Keratinocyte (primary cell): ENCODE measurements around the gene C1QC. TPM values are rescaled to one million over a fixed set of nuclear protein-coding genes. Genes with fewer than 3 reads are reported as not detected.

Experiments used
- DNase-seq: peaks from one replicate; pipeline ENCODE4 v3.0.0-alpha.2; 2011; ENCODE audit warnings: low read depth, missing footprints, low spot score
- FAIRE-seq: peaks from 2 replicates; lab custom pipeline; 2011; peaks lifted over from hg19 to GRCh38; lab: Jason Lieb, UNC
- H2AFZ ChIP-seq: 2 replicates; pipeline ENCODE4 v1.6.0; 2012; ENCODE audit warnings: low read length, control low read depth, inconsistent platforms; ENCODE audit not compliant: control insufficient read depth
- H3K27ac ChIP-seq: 2 replicates; pipeline ENCODE4 v1.5.1; 2011; ENCODE audit warnings: low read length; ENCODE audit not compliant: control insufficient read depth, insufficient read depth
- H3K27me3 ChIP-seq: 3 replicates; pipeline ENCODE4 v1.6.0; 2011; ENCODE audit warnings: low read length; ENCODE audit not compliant: control insufficient read depth, insufficient read depth; ENCODE audit errors: extremely low read depth
- H3K36me3 ChIP-seq, 2 experiments: 2 replicates in 1 of 2; 3 replicates in 1 of 2; pipeline ENCODE4 v1.5.1; 2011; ENCODE audit warnings: low read length in 2 of 2, mild to moderate bottlenecking in 1 of 2; ENCODE audit not compliant: control insufficient read depth in 2 of 2, insufficient read depth in 2 of 2; ENCODE audit errors: extremely low read depth in 1 of 2
- H3K4me1 ChIP-seq: 3 replicates; pipeline ENCODE4 v1.5.1; 2011; ENCODE audit warnings: low read length; ENCODE audit not compliant: control insufficient read depth, insufficient read depth; ENCODE audit errors: extremely low read depth
- H3K4me2 ChIP-seq: 3 replicates; pipeline ENCODE4 v1.6.0; 2011; ENCODE audit warnings: low read depth, low read length; ENCODE audit not compliant: control insufficient read depth, insufficient read depth; ENCODE audit errors: extremely low read depth
- H3K4me3 ChIP-seq, 3 experiments: fragments of 200-600 bp in 1 of 3; sonication (generic) in 1 of 3; 2 replicates in 2 of 3; 3 replicates in 1 of 3; pipeline ENCODE4 v1.5.1; 2011 to 2016; ENCODE audit warnings: low read length in 3 of 3, mild to moderate bottlenecking in 3 of 3, control low read depth in 2 of 3, inconsistent platforms in 1 of 3, low read depth in 1 of 3, mixed read lengths in 1 of 3, mixed run types in 1 of 3, moderate library complexity in 1 of 3; ENCODE audit not compliant: control insufficient read depth in 2 of 3, insufficient read depth in 2 of 3; ENCODE audit errors: extremely low read depth in 1 of 3
- H3K79me2 ChIP-seq: 2 replicates; pipeline ENCODE4 v1.6.0; 2012; ENCODE audit warnings: low read length; ENCODE audit not compliant: control insufficient read depth, insufficient read depth
- H3K9ac ChIP-seq: 3 replicates; pipeline ENCODE4 v1.6.0; 2011; ENCODE audit warnings: low read length; ENCODE audit not compliant: control insufficient read depth, insufficient read depth; ENCODE audit errors: extremely low read depth
- H3K9me1 ChIP-seq: 3 replicates; pipeline ENCODE4 v1.6.0; 2011; ENCODE audit warnings: low read length; ENCODE audit not compliant: control insufficient read depth, insufficient read depth; ENCODE audit errors: extremely low read depth
- H3K9me3 ChIP-seq: 2 replicates; pipeline ENCODE4 v1.5.1; 2012; ENCODE audit warnings: low read depth, low read length; ENCODE audit not compliant: control insufficient read depth
- H4K20me1 ChIP-seq: 3 replicates; pipeline ENCODE4 v1.6.0; 2011; ENCODE audit warnings: low read length; ENCODE audit not compliant: control insufficient read depth, insufficient read depth; ENCODE audit errors: extremely low read depth
- CTCF ChIP-seq, 3 experiments: IDR thresholded peaks in 1 of 3; conservative IDR thresholded peaks in 1 of 3; optimal IDR thresholded peaks in 1 of 3; 2 replicates in 2 of 3; 3 replicates in 1 of 3; pipeline versions ENCODE3 to v1.5.1; 2011; ENCODE audit warnings: low read length in 3 of 3, mild to moderate bottlenecking in 3 of 3, moderate library complexity in 2 of 3, control low read depth in 1 of 3, inconsistent platforms in 1 of 3; ENCODE audit not compliant: insufficient read depth in 2 of 3; ENCODE audit errors: extremely low read depth in 1 of 3
- EZH2 ChIP-seq: IDR thresholded peaks from one replicate; pipeline ENCODE4 v1.6.1; 2012; ENCODE audit warnings: inconsistent platforms, mild to moderate bottlenecking, low read length, moderate library complexity
- dilution Hi-C: fragments of 300-500 bp; cut with MboI; formaldehyde crosslinking; loops from one replicate; pipeline ENCODE4 v1.7.0; 2020; ENCODE audit warnings: low sequenced_read_pairs; ENCODE audit not compliant: extremely low pct_ligation_motif_present
- polyA plus RNA-seq, 5 experiments: library from polyadenylated mRNA; depleted of rRNA in 3 of 5; stranded (reverse) in 3 of 5; stranded (forward) in 1 of 5; unstranded in 1 of 5; fragments of >200 nt; gene quantifications; 1 replicate in 1 of 5; 2 replicates in 3 of 5; 3 replicates in 1 of 5; pipeline versions ENCODE4 v1.2.1 to v1.2.3, GENCODE V29; 2011 to 2012; ENCODE audit warnings: missing spikeins in 2 of 5, low read depth in 1 of 5, low replicate concordance in 1 of 5

C1QC gene
- polyA plus RNA-seq, 1 donor (not counting 4 experiments of a cell fraction or from before 2014, with no cell fraction given) = not detected

GRCh38 chr1:22660716-22661241 is 17.3 kb downstream of the C1QC start:
- Histone ChIP-seq H3K9me3 (no peaks in the 10 kb centered on the region), H3K27me3 (peaks cover 4% of the 10 kb centered on the region), H4K20me1 (peaks cover 5% of the 10 kb centered on the region), H3K27ac (no peak overlapping the region), H3K4me3 (no peak overlapping the region), H3K79me2 (no peaks in the 10 kb centered on the region), H3K4me1 (no peaks in the 10 kb centered on the region), H3K36me3 (no peaks in the 10 kb centered on the region), H3K9ac (no peak overlapping the region), H2AFZ (no peak overlapping the region), H3K4me2 (no peak overlapping the region), H3K9me1 (peaks cover 2% of the 10 kb centered on the region)
- FAIRE-seq (no peak), DNase-seq (no peak)
- TF ChIP-seq CTCF (optimal IDR thresholded peaks at IDR 0.05 in 1 of 3, IDR thresholded peaks at IDR 0.05 in 1 of 3, conservative IDR thresholded peaks at IDR 0.05 in 1 of 3; ENCODE audit: extremely low read depth in 1 of 3, insufficient read depth in 2 of 3, low read length in 3 of 3) (no peak), EZH2 (no peak)
- dilution Hi-C loops = no loop called here

DNA sequence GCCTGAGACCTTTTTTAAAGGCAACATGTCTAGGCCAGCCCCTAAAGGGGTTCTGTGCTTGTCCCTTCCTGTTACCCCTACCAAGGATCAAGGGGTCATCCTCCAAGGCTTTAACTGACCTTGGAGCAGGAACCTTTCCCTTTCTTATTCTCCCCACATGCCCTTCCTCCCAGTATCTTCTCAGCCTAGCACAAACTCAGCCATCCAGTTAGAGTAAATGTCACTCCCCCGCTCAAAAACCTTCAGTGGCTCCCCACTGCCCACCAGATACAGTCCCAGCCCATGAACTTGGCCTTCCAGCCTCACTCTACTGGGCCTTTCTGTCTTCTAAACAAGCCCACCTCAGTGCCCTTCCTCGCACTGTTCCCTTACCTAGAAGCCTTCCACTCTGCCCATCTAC is 18.4 kb downstream of the C1QC start:
- peaks cover 2% of the 10 kb centered on the region for H3K27me3 ChIP-seq
- no peaks in the 10 kb centered on the region for H3K79me2 ChIP-seq
- dilution Hi-C loops = no loop called here
- no peaks in the 10 kb centered on the region for H3K4me1 ChIP-seq
- no peak overlapping the region for H3K4me2 ChIP-seq
- no peaks in the 10 kb centered on the region for H3K36me3 ChIP-seq
- FAIRE-seq (no peak), DNase-seq (no peak)
- H3K9ac ChIP-seq = no peak overlapping the region
- H3K27ac ChIP-seq = no peak overlapping the region
- peaks cover 2% of the 10 kb centered on the region for H3K9me1 ChIP-seq
- no peak overlapping the region for H3K4me3 ChIP-seq
- H3K9me3 ChIP-seq = no peaks in the 10 kb centered on the region
- no peak overlapping the region for H2AFZ ChIP-seq
- peaks cover 5% of the 10 kb centered on the region for H4K20me1 ChIP-seq
- TF ChIP-seq CTCF (optimal IDR thresholded peaks at IDR 0.05 in 1 of 3, IDR thresholded peaks at IDR 0.05 in 1 of 3, conservative IDR thresholded peaks at IDR 0.05 in 1 of 3; ENCODE audit: extremely low read depth in 1 of 3, insufficient read depth in 2 of 3, low read length in 3 of 3) = no peak
- TF ChIP-seq EZH2 = no peak
